Measurements from ENCODE around the gene NUDT3. TPM values are rescaled to one million over a fixed set of nuclear protein-coding genes. Genes with fewer than 3 reads are reported as not detected.
"Not testable (repeated sequence)": the region's sequence is repeated elsewhere in the genome, so short reads cannot be mapped to it uniquely, and the experiment has no call there.

NUDT3 gene
- polyA plus RNA-seq, 2 of the 4 experiments (the other 2 are of a cell fraction) = 5.2 to 13.4 TPM

GRCh38 chr6:34272013-34272926, 120.2 kb downstream of the NUDT3 start:
- TF ChIP-seq REST (IDR thresholded peaks at IDR 0.05) (no peak), FOXS1 (CRISPR knock-in tag; IDR thresholded peaks at IDR 0.05) (no peak), SMC3 (IDR thresholded peaks at IDR 0.05) (no peak), POLR2A (IDR thresholded peaks at IDR 0.05; ENCODE audit: low read length) (no peak), JUNB (IDR thresholded peaks at IDR 0.05) (no peak), HMGXB4 (CRISPR knock-in tag; IDR thresholded peaks at IDR 0.05; ENCODE audit: borderline replicate concordance) (no peak), ZSCAN20 (CRISPR knock-in tag; IDR thresholded peaks at IDR 0.05) (no peak), ZNF302 (CRISPR knock-in tag; IDR thresholded peaks at IDR 0.05) (no peak), CTCF (IDR thresholded peaks at IDR 0.05) (no peak), GATA3 (IDR thresholded peaks at IDR 0.05; ENCODE audit: borderline replicate concordance) (no peak), HOXB13 (CRISPR knock-in tag; IDR thresholded peaks at IDR 0.05; ENCODE audit: low read depth) (no peak), ESRRA (IDR thresholded peaks at IDR 0.05; ENCODE audit: borderline replicate concordance, low read length) (no peak), RAD21 (conservative IDR thresholded peaks at IDR 0.05 in 1 of 2, IDR thresholded peaks at IDR 0.05 in 1 of 2) (no peak)
- no peak overlapping the region for H3K4me3 ChIP-seq
- ATAC-seq = peak; percentile 68 to 70; a peak in 3 of 6 replicates
- FAIRE-seq = no peak
- H3K4me2 ChIP-seq = no peak overlapping the region
- CTCF ChIA-PET = interaction anchor here (1.2 to 1.6 kb wide), 3 partner anchors 23 to 143 kb away, joined by 3 to 5 read pairs (median 4); no protein-coding TSS in a partner anchor
- no peaks in the 10 kb centered on the region for H3K9me3 ChIP-seq
- peak; percentile 13 to 28 for DNase-seq (ENCODE audit: low read depth in 1 of 2, low spot score in 1 of 2)
- POLR2A ChIA-PET = no interaction called here
- no peak overlapping the region for H3K27ac ChIP-seq
- no peaks in the 10 kb centered on the region for H3K4me1 ChIP-seq
- WGBS (ENCODE audit: missing lambda C conversion rate) = 94% methylated on average over 12 of the region's 13 CpGs

- FAIRE-seq; ATAC-seq; H3K4me1 ChIP-seq; POLR2A ChIA-PET; H3K27ac ChIP-seq; H3K9me3 ChIP-seq; H3K4me2 ChIP-seq; H3K4me3 ChIP-seq; DNase-seq (ENCODE audit: low read depth in 1 of 2, low spot score in 1 of 2): not testable (repeated sequence)
- WGBS (ENCODE audit: missing lambda C conversion rate) = 75% methylated on average over 14 of the region's 17 CpGs
- CTCF ChIA-PET = interaction anchor here (0.6 kb wide), 1 partner anchor 567 kb away, joined by 3 read pairs; no protein-coding TSS in a partner anchor
Measured at GRCh38 chr6:34269658-34270341, 122.7 kb downstream of the NUDT3 start.

- H3K4me3 ChIP-seq; H3K4me2 ChIP-seq; H3K9me3 ChIP-seq; DNase-seq (ENCODE audit: low read depth in 1 of 2, low spot score in 1 of 2); ATAC-seq; POLR2A ChIA-PET; H3K27ac ChIP-seq; H3K4me1 ChIP-seq; CTCF ChIA-PET; FAIRE-seq: not testable (repeated sequence)
- WGBS (ENCODE audit: missing lambda C conversion rate) = no CpG with 5 or more reads among the region's 25 CpGs
Measured at GRCh38 chr6:34269132-34269531, 123.3 kb downstream of the NUDT3 start.

All from A549 (cell line).